HL-60 (cell line): Measurements from ENCODE around the gene ERC2.

Experiments
- CTCF ChIP-seq: IDR thresholded peaks from one replicate; pipeline ENCODE4 v1.5.1; 2011; ENCODE audit warnings: low read length, control low read depth, inconsistent platforms; ENCODE audit not compliant: insufficient read depth
- GABPA ChIP-seq: IDR thresholded peaks from 2 replicates; pipeline ENCODE4 v1.6.1; 2012; ENCODE audit warnings: low read depth
- REST ChIP-seq: IDR thresholded peaks from 2 replicates; pipeline ENCODE4 v1.6.1; 2012; ENCODE audit warnings: low read depth; ENCODE audit not compliant: insufficient replicate concordance

GRCh38 chr3:55658270-55658669 lies 810.0 kb downstream of the ERC2 start:
- TF ChIP-seq REST (no peak), CTCF (no peak), GABPA (no peak)
